ENCODE results near the gene SLC29A4.

DNA sequence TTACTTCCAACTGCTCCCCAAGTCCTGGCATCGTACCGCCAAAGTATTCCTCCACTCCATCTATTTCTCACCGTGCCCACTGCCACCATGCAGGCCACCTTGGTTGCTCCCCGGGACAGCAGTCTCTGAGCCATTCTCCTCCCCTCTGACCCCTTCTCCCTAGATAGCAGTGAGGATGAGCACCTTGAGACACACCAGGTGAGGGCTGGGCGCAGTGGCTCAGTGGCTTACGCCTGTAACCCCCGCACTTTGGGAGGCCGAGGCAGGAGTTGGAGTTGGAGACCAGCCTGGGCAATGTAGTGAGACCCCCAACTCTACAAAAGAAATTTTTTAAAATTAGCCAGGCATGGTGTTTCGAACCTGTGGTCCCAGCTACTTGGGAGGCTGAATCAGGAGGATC is 4.2 kb downstream of the SLC29A4 start:
- TF ChIP-seq, protein P1, sequence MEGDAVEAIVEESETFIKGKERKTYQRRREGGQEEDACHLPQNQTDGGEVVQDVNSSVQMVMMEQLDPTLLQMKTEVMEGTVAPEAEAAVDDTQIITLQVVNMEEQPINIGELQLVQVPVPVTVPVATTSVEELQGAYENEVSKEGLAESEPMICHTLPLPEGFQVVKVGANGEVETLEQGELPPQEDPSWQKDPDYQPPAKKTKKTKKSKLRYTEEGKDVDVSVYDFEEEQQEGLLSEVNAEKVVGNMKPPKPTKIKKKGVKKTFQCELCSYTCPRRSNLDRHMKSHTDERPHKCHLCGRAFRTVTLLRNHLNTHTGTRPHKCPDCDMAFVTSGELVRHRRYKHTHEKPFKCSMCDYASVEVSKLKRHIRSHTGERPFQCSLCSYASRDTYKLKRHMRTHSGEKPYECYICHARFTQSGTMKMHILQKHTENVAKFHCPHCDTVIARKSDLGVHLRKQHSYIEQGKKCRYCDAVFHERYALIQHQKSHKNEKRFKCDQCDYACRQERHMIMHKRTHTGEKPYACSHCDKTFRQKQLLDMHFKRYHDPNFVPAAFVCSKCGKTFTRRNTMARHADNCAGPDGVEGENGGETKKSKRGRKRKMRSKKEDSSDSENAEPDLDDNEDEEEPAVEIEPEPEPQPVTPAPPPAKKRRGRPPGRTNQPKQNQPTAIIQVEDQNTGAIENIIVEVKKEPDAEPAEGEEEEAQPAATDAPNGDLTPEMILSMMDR (IDR thresholded peaks at IDR 0.05) = no peak
- TF ChIP-seq POLR2A (IDR thresholded peaks at IDR 0.05) (no peak), POLR2AphosphoS5 (IDR thresholded peaks at IDR 0.05) (no peak), EP300 (IDR thresholded peaks at IDR 0.05) (no peak)
